ENCODE results near the gene COPZ1. TPM values are rescaled to one million over a fixed set of nuclear protein-coding genes. Genes with fewer than 3 reads are reported as not detected.

COPZ1 gene
- total and polyA plus RNA-seq, 10 donors, result 55.4 to 99.1 (median 80.5) TPM

DNA sequence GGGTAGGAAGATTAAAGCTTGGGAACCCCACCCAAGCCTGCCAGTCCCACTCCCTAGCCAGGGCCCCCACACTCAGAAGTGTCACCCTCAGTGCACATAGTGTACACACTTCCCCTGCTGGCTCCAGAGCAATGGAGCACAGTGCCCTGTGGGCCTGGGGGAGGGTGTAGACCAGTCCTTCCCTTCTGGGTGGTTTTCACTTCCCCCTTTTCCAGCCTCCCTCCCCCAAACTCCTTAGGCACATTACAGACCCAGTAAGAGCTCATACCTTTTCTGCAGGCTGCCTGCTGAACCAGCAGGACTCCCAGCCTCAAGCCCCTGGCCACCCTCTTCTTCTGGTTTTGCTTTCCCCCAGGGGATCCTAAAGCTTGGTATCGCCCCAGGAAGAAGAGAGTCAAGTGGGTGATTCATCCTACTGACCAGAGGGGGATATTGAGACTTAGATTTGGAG lies 59.7 kb downstream of the COPZ1 start, which contains the start of gene ZNF385A:
ZNF385A (minus strand) TSS at position 143 of the 451 bp plus-strand sequence. CDS start 219 bp downstream, outside the sequence.
- H3K4me1 ChIP-seq, result peaks cover 15 to 97% (median 46%) of the 10 kb centered on the region in 6 donors
- WGBS, 5 donors, result 42 to 61% (median 53%) methylated on average over 1 of the region's 1 CpG

DNA sequence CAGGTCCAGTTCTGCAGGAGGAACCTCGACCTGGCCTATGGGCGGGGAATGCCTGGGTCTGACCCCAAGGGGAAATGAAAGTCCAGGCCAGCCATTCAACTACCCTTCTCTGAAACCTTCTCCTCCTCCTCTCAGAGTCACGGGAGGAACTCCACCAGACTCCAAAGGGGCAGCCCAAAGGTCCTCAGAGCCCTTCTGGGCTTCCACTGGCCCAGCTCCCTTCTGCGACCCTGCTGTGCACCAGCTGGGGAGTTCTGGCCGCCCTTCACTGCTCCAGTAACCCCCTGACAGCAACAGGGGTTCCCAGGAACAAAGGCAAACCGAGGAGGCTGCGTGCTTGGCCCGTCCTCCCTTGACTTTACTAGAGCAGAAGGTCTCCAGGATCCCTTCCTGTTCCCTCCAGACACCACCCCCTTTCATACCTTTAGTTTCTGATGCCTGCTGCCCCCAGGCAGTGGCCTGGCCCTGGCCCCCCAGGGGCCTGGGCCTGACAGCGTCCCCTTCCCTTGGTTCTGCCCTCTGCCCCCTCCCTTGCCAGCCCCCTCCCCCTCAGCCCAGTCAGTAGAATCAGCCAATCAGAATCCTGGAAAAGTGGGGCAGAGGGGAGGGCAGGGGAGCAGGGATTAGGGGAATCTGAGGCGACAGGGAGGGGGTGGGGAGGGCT lies 60.5 kb downstream of the COPZ1 start:
- intact Hi-C loops (cut with DNase I; ENCODE audit: low total_unique reads), result no loop called here
- 39 to 58% (median 43%) methylated on average over 10 of the region's 10 CpGs for WGBS, 5 donors
- Histone ChIP-seq H3K36me3 (no peaks in the 10 kb centered on the region), H3K9me3 (no peaks in the 10 kb centered on the region), H3K4me1 (peaks cover 15 to 97% (median 47%) of the 10 kb centered on the region in 6 donors), H3K4me3 (peak overlapping the region in 1 of 8 donors; percentile 50), H3K27ac (peak overlapping the region in 7 of 8 donors; percentile 54 to 88 (median 77)), H3K27me3 (replicated peaks in 1 of 7) (no peaks in the 10 kb centered on the region)
- TF ChIP-seq, protein P1, sequence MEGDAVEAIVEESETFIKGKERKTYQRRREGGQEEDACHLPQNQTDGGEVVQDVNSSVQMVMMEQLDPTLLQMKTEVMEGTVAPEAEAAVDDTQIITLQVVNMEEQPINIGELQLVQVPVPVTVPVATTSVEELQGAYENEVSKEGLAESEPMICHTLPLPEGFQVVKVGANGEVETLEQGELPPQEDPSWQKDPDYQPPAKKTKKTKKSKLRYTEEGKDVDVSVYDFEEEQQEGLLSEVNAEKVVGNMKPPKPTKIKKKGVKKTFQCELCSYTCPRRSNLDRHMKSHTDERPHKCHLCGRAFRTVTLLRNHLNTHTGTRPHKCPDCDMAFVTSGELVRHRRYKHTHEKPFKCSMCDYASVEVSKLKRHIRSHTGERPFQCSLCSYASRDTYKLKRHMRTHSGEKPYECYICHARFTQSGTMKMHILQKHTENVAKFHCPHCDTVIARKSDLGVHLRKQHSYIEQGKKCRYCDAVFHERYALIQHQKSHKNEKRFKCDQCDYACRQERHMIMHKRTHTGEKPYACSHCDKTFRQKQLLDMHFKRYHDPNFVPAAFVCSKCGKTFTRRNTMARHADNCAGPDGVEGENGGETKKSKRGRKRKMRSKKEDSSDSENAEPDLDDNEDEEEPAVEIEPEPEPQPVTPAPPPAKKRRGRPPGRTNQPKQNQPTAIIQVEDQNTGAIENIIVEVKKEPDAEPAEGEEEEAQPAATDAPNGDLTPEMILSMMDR (IDR thresholded peaks at IDR 0.05 in 8 of 11, conservative IDR thresholded peaks at IDR 0.05 in 3 of 11), result no peak
- peak in 1 of 3 donors; percentile 28 for TF ChIP-seq POLR2AphosphoS5 (IDR thresholded peaks at IDR 0.05)
- TF ChIP-seq POLR2A (IDR thresholded peaks at IDR 0.05), result no peak
- peak; percentile 75 for DNase-seq

More for the DNA sequence above, 59.7 kb downstream of the COPZ1 start, which contains the start of gene ZNF385A:
- Histone ChIP-seq H3K27ac (peak within 1 kb of the TSS; percentile 42 to 88 (median 74)), H3K4me3 (peak within 1 kb of the TSS in 3 of 8 donors; percentile 4 to 50 (median 16)), H3K36me3 (no peaks in the 10 kb centered on the region), H3K9me3 (no peaks in the 10 kb centered on the region), H3K27me3 (replicated peaks in 1 of 7) (no peaks in the 10 kb centered on the region)
- intact Hi-C loops (cut with DNase I; ENCODE audit: low total_unique reads), result no loop called here
- TF ChIP-seq, protein P1 (IDR thresholded peaks at IDR 0.05 in 8 of 11, conservative IDR thresholded peaks at IDR 0.05 in 3 of 11), result peak in 1 of 11 experiments; percentile 16
- TF ChIP-seq POLR2A (IDR thresholded peaks at IDR 0.05) (no peak), POLR2AphosphoS5 (IDR thresholded peaks at IDR 0.05) (peak; percentile 20 to 82 (median 75))
- peak; percentile 88 for DNase-seq

DNA sequence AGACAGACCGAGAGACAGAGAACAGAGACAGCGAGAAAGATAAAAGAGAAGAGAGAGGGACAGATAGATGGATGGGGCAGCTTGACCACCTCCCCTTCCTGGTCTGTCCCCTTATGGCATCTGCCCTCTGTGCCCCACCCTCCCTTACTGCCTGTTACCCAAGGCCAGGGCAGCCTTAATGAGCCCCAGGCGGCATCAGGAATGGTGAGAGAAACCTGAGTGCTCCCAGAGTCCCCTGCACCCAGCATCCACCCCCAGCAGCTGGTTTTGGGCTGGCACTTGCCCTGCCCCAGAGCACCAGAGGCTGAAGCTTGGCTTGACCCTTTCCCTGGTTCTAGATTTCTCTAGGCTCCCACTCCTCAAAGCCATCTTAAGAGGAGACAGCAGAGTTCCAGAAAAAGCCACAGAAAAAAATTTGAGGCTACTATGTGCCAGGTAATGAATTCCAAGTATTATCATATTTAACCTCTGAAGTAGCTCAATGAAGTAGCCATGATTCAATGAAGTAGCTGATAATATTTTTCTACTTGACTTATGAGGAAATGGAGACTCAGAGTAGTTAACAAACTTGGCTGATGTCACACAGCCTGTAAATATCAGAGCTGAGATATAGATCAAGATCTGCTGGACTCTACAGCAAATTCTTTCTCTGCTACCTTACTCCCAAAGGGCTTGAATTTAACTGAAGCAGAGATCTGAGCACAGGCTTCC lies 61.6 kb downstream of the COPZ1 start:
- Histone ChIP-seq H3K36me3 (no peaks in the 10 kb centered on the region), H3K27ac (peak overlapping the region in 5 of 8 donors; percentile 3 to 88 (median 13)), H3K4me1 (peaks cover 15 to 97% (median 57%) of the 10 kb centered on the region in 6 donors), H3K4me3 (no peak overlapping the region), H3K9me3 (no peaks in the 10 kb centered on the region), H3K27me3 (replicated peaks in 1 of 7) (peaks cover 0 to 9% (median 0%) of the 10 kb centered on the region in 7 donors)
- TF ChIP-seq POLR2AphosphoS5 (IDR thresholded peaks at IDR 0.05) (no peak), POLR2A (IDR thresholded peaks at IDR 0.05) (no peak)
- TF ChIP-seq, protein P1 (IDR thresholded peaks at IDR 0.05 in 8 of 11, conservative IDR thresholded peaks at IDR 0.05 in 3 of 11), result no peak
- intact Hi-C loops (cut with DNase I; ENCODE audit: low total_unique reads), result no loop called here
- 79 to 90% (median 87%) methylated on average over 3 of the region's 3 CpGs for WGBS, 5 donors
- no peak for DNase-seq

DNA sequence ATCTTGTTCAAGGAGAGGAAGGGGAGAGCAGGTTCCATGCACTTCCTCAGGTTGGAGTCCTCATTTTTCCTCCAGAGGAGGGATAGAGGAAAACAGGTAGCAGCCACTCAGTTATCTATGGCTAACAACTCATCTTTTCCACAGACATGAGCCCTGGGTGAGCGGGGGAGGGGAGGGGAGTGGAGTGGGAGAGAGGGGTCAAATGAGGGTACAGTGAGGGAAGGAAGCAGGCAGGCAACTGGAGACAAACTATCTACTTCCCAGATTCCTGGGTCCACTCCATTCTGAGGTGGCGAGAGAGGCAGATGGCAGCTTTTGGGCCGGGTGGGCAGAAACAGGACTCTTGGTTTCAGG lies 62.2 kb downstream of the COPZ1 start:
- TF ChIP-seq, protein P1 (IDR thresholded peaks at IDR 0.05 in 8 of 11, conservative IDR thresholded peaks at IDR 0.05 in 3 of 11), result no peak
- TF ChIP-seq POLR2A (IDR thresholded peaks at IDR 0.05) (no peak), POLR2AphosphoS5 (IDR thresholded peaks at IDR 0.05) (no peak)
- DNase-seq, result no peak
- no peaks in the 10 kb centered on the region for H3K36me3 ChIP-seq
- peaks cover 0 to 15% (median 0%) of the 10 kb centered on the region in 7 donors for H3K27me3 ChIP-seq (replicated peaks in 1 of 7)
- intact Hi-C loops (cut with DNase I; ENCODE audit: low total_unique reads), result no loop called here
- no peak overlapping the region for H3K4me3 ChIP-seq
- peak overlapping the region in 5 of 8 donors; percentile 1 to 38 (median 7) for H3K27ac ChIP-seq
- peaks cover 15 to 99% (median 62%) of the 10 kb centered on the region in 6 donors for H3K4me1 ChIP-seq
- H3K9me3 ChIP-seq, result no peaks in the 10 kb centered on the region
- 89 to 96% (median 96%) methylated on average over 3 of the region's 3 CpGs for WGBS, 5 donors
